ENCODE results near the gene EML4.

DNA sequence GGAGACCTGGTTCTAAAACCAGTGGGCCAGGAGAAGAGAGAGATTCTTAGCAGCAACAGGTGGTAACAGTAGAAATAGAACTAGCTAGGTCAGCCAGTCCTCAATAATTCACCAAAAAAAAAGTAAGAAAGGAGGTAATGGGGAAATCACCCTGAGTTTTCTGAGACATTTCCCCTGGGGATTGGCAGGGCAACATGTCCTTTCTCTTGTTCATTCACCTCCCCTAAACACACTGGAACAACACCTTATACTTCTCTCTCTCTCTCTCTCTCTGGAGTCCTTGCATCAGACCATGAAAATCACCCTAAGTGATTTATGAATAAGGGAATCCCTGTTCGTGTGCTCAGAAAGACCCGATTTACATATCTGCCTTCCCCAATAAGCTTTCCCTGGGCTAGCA lies 127.1 kb downstream of the EML4 start:
- no peak for TF ChIP-seq CTCF (IDR thresholded peaks at IDR 0.05 in 8 of 11, conservative IDR thresholded peaks at IDR 0.05 in 3 of 11)
- no peak for TF ChIP-seq POLR2A (IDR thresholded peaks at IDR 0.05)

Measured in spleen (tissue), 7 donors.